ENCODE results near the gene MRPL40.
"Not testable (repeated sequence)": the region's sequence is repeated elsewhere in the genome, so short reads cannot be mapped to it uniquely, and the experiment has no call there.

MRPL40 gene

GRCh38 chr22:19442166-19442565, 9.8 kb downstream of the MRPL40 start:
- no peak for DNase-seq (ENCODE audit: low spot score)

GRCh38 chr22:19443544-19444211, 11.3 kb downstream of the MRPL40 start:
- no peak for DNase-seq (ENCODE audit: low spot score)

GRCh38 chr22:19445279-19445982, 13.1 kb downstream of the MRPL40 start:
- not testable (repeated sequence) for DNase-seq (ENCODE audit: low spot score)

DNA sequence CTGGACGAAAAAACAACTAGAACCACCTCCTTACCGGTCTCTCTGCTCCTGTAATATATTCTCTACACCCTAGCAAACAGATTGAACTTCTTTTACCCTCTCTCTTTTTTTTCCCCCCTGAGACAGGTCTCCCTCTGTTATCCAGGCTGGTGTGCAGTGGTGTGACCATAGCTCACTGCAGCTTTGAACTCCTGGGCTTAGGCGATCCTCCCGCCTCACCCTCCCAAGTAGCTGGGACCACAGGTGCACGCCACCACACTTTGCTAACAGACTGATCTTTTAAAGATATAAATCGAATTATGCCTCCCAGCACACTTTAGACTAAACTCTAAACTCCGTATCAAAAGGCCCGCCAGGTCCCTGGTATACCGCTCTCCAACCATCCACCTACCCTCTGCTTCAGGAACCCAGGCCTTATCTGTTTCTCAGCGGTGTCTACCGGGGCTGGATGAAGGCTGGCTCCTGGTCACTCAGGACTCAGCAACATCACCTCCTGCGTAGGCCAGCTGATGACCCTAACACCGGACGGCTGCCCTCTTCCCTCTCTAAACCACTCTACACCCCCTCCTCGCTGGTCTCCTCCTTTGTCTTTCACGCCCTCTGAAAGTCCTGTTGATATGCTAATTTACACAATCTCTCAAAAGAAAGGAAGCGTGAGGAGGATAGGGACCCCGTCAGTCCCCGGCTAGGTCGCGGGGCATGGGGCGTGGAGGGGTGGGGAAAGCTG, 14.4 kb downstream of the MRPL40 start:
- peak; percentile 51 for DNase-seq (ENCODE audit: low spot score)

DNA sequence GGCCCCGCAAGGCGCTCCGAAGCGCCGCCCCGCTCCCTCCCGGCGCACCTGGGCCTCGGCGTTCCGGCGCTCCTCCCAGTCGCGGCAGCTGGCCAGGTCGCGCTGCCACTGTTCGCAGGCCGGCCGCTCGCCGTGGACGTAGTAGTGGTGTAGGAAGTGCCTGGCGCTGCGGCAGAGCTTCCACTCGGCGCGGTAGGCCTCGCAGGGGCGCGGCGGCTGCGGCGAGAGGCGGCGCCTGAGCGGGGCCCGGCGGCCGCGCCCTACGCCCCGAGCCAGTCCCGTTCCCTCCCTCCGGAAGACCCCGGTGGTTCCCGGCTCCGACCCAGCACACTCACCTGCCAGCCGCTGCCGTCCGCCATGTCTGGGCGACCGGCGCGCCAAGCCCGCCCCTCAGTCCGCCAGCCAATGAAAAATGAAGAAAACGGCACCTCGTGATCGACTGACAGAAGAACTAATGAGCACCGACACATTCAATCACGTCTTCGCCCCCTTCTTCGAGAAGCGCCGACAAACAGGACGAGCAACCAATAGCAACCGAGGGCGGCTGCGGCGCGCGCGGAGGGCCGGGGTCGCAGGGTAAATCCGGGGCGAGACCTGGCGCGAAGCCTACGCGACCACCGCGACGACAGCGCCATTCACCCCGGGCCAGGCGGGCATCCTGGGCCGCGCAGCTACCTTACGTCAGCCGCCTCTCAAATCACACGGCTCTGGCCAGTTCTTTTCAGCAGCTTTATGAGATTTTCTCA, 15.2 kb downstream of the MRPL40 start, which contains the start of gene C22orf39:
Gene C22orf39 (minus strand): TSS at position 382 of the 746 bp plus-strand sequence. CDS start 23 bp downstream, at position 359.
- peak; percentile 98 for DNase-seq (ENCODE audit: low spot score)

DNA sequence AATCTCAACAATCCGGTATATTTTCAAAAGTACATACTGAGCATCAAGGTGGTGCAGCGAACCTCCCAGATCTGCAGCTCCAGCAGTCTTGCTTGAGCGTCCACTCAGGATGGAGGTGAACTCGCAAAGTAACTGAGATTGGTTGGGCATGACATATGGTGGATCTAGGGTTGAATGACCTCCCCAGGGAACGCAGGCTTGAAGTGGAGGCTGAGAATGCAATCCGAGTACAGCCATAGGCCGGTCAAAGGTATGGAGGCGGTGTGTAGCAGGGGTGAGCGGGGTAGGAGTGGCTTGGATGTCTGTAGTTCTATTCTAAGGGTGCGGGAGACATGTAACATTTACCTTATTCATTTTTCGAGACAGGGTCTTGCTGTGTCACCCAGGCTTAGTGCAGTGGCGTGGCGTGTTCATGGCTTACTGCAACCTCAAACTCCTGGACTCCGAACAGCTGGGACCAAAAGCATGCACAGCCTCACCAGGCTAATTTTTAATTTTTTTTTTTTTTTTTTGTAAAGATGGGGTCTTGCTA, 15.8 kb downstream of the MRPL40 start:
- DNase-seq (ENCODE audit: low spot score) = peak; percentile 64

GRCh38 chr22:19448739-19449421, 16.5 kb downstream of the MRPL40 start:
- DNase-seq (ENCODE audit: low spot score) = no peak

DNA sequence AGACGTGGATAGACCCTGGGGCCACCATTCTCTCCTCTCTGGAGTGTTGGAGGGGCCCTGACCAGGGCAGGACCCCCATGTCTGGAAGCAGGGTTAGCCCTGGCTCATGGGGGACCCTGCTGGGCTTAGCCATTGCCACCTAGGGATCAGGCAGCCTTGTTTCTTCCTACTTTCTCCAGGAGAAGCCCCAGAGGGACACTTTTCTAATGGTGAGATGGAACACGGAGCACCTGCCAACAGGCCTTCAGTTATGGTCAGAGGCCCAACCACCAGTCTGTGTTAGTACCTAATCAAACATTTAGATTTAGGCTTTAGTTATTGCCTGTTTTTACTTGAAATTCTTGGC, 17.1 kb downstream of the MRPL40 start:
- no peak for DNase-seq (ENCODE audit: low spot score)

DNA sequence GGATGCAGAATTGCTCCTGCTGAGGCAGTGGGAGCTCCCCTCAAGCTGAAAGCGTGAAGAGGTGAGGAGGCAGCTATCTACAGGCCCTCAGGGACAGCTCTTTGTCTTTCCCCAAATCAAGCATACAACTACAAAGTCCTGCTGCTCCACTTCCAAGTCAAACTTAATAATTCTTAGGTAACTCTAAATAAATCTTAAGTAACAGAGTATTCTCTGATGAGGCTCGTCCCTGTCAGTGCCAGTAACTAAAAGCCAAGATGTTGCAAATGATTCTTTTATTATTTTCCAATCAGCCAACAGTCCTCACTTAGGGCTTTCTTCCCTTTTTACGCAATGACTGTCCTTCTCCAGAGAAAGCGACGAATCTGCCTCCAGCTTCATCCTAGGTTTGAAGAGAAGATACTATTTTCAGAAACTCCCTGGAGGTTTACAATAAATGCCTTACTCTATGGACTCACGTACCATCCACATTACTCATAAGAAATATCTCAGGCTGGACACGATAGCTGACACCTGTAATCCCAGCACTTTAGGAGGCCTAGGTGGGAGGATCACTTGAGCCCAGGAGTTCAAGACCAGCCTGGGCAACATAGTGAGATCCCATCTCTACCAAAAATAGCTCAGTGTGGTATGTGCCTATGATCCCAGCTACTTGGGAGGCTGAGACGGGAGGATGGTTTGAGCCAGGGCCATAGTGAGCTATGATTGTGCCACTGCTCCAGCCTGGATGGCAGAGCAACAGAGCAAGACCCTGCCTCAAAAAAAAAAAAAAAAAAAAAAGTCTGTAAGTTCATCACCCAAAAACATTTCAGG, 18.2 kb downstream of the MRPL40 start:
- no peak for DNase-seq (ENCODE audit: low spot score)

GRCh38 chr22:19451570-19451969, 19.2 kb downstream of the MRPL40 start:
- no peak for DNase-seq (ENCODE audit: low spot score)

- DNase-seq (ENCODE audit: low spot score) = no peak
Measured at GRCh38 chr22:19453718-19454117, 21.4 kb downstream of the MRPL40 start.

GRCh38 chr22:19454156-19454555, 21.8 kb downstream of the MRPL40 start:
- DNase-seq (ENCODE audit: low spot score) = no peak

- DNase-seq (ENCODE audit: low spot score) = no peak
Measured at GRCh38 chr22:19455033-19455432, 22.7 kb downstream of the MRPL40 start.

DNA sequence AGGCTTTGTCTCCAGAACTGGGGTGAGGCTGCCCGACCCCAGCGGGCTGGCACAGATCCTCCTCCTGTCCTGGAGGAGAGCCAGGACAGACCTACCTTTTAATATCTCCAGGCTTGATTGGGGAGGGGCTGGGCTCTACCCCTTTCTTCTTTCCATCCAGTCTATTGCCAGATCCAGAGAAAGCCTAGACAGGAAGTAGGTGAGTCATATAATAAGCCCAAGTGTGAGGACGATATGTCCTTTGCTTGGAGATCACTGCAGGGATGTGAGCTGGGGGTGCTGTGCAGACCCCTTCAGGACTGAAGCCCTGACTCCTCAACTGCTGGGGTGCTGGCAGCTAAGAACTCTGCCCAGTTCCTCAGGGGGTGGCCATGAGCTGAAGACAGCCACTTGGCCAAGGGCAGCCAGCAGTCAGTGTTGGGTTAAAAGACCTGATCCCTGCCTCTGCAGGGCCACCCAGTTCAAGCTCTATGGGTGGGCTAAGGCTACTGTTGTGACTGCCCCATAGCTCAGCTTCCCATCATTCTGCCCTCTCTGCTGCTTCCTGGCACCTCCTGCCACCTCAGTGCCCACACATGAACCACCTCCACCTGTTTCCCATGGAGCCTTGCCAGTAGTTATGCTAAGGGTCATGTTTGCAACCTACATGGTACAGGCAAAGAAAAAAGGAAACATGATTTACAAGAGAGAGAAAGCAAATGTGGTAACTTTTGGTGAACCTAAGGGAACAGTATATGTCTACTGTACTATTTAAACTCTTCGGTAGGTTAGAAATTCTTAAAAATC, 23.4 kb downstream of the MRPL40 start:
- no peak for DNase-seq (ENCODE audit: low spot score)

DNA sequence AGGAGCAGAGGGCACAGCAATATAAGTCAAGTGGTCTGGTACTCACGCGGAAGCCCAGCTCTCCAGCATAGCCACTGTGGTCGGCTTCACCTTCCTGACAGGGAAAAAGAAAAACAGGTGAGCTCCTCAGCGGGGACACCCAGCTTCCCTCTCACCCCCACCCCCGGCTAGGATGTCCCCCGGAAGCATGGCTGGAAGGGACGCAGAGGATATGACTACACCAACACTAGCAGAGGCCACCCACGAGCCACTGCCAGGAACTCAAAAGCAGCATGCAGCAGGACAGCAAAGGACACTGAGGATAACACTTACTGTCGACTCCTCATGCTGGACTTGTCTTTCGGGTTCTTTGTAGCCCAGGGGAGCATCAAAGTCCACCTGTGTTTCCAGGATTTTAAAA, 24.2 kb downstream of the MRPL40 start:
- DNase-seq (ENCODE audit: low spot score) = no peak

DNA sequence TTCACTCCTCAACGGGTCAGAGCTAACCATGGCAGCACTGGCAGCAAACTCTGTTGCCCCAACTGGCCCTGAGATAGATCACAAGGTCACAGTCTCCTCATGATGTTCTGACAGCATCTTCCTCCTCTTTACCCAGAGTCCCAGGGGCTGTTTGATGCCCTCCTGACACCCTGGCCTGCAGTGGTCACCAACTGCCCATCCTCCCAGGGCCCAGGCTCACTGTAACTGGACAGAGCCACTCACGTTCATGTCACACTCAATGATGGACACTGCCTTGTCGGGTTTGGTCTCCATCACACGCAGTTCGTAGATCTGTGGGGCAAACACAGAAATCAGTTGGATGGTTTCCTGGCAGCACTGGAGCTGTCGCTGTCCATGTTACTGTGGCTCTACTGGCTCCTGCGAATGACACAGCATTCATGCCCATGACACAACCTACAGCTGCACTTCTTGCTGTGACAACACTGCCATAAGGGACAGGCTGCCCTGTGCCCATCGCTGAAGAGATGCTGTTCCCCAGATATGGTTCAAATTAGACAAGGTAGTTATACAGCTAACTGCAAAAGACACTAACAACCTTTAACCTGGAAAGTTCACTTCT, 25.6 kb downstream of the MRPL40 start:
- DNase-seq (ENCODE audit: low spot score) = no peak

DNA sequence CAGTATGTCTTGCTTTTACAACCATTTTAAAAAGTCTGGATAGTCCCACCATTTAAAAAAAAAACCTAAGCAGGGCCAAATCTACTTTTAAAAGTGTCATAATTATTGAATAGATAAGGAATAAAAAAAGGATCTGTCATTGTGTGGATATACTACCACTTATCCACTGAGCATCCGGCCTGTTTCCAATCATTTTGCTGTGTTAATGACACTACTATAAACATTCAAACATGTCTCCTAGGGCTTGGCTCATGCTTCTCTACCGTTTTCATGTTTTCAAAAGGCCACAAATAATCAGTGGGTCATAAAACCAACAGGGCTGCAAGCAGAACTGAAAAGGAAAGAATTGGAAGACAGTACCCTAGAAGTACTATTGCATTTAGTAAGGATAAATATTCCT, 27.7 kb downstream of the MRPL40 start:
- DNase-seq (ENCODE audit: low spot score) = no peak

DNA sequence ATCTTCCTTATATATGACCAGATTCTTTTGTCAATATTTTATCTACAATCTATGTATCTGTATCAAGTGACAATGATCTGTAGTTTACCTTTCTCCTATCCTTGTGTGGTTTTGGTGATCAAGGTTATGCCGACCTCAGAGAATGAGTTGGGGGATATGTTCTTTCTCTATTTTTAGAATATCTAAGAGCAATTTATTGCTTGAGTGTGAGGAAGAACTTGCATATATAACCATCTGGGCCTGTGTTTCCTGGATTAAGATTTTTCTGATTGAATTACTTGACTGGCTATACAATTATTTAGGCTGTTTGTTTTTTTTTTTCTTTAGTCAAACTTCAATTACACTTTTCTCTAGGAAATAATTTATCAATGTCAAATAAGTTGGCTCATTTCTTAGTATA, 29.2 kb downstream of the MRPL40 start:
- no peak for DNase-seq (ENCODE audit: low spot score)

DNA sequence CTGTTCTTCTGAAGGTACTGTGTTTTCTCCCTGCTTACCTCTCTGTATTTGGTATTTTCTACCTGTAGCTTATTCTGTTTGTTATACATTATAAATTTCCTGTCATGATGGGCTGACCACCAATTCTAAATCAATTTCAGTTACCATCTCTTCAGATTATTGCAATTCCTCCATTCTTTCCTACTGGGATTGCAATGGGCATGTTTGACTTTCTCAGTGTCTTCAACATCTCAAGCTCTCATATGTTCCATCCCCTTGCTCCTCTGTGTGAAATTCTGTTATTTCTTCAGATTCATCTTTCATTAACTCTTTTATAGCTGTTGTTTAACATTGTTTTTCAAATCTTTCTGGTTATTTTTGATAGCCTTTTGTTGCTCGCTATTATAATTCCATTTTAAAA, 30.7 kb downstream of the MRPL40 start:
- DNase-seq (ENCODE audit: low spot score) = no peak
